BJ (cell line): ENCODE measurements around the gene LRRK2. TPM values are rescaled to one million over a fixed set of nuclear protein-coding genes. Genes with fewer than 3 reads are reported as not detected.

Source experiments
- CTCF ChIA-PET: fragments of 350-600 bp; formaldehyde crosslinking; extraction: SDS; loops from one replicate; lab custom pipeline; 2021; ENCODE audit warnings: antibody characterized with exemption, inconsistent platforms; lab: Yijun Ruan, JAX
- POLR2A ChIA-PET: fragments of 300-600 bp; sonication (Branson Sonifier 250); formaldehyde crosslinking; extraction: SDS; loops from one replicate; lab custom pipeline; 2021; ENCODE audit warnings: antibody characterized with exemption; lab: Charles Lee
- DNase-seq: peaks from one replicate; pipeline ENCODE4 v3.0.0-alpha.2; 2011; ENCODE audit warnings: low read depth
- H3K27me3 ChIP-seq: 2 replicates; pipeline ENCODE4 v1.6.0; 2011; ENCODE audit warnings: low read length; ENCODE audit not compliant: control insufficient read depth, insufficient read depth
- H3K36me3 ChIP-seq: 2 replicates; pipeline ENCODE4 v1.5.1; 2011; ENCODE audit warnings: low read length; ENCODE audit not compliant: control insufficient read depth, insufficient read depth
- H3K4me3 ChIP-seq: 2 replicates; pipeline ENCODE4 v1.5.1; 2011; ENCODE audit warnings: low read depth, mild to moderate bottlenecking, control low read depth, low read length
- CTCF ChIP-seq: IDR thresholded peaks from 2 replicates; pipeline ENCODE4 v1.5.1; 2011; ENCODE audit warnings: low read depth, mild to moderate bottlenecking, control low read depth, inconsistent platforms, low read length, moderate library complexity; ENCODE audit not compliant: insufficient read depth
- polyA plus RNA-seq: library from polyadenylated mRNA; depleted of rRNA; stranded (reverse); fragments of >200 nt; gene quantifications from 2 replicates; pipeline ENCODE4 v1.2.3, GENCODE V29; 2011; rRNA removed

LRRK2 gene
- polyA plus RNA-seq, 1 experiment, result 1.5 TPM

DNA sequence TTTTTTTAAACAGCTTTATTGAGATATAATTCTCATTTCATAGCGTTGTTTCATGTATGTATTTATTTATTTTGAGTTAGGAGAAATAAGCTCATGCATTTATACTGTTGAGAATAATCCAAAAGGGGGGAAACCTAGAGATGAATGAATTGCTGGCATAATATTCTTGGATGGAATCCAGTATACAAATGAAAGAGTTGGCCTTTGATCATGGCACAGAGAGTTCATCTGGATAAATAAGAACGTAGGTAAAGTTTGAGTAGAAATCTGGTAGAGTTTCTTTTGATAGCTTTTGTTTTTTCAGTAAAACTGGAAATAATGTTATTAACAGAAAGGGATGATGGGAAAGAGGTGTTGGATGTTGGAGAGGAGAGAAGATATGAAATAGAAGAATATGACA, 166.2 kb downstream of the LRRK2 start:
- DNase-seq, result no peak
- Histone ChIP-seq H3K36me3 (no peaks in the 10 kb centered on the region), H3K27me3 (no peaks in the 10 kb centered on the region), H3K4me3 (no peak overlapping the region)
- ChIA-PET POLR2A (no interaction called here), CTCF (interaction anchor here (3.2 kb wide), 1 partner anchor 15 kb away, joined by 8 read pairs; no protein-coding TSS in a partner anchor)
- no peak for TF ChIP-seq CTCF

GRCh38 chr12:40393026-40393425, 168.2 kb downstream of the LRRK2 start:
- no peak for DNase-seq
- H3K36me3 ChIP-seq, result no peaks in the 10 kb centered on the region
- ChIA-PET CTCF (no interaction called here), POLR2A (no interaction called here)
- TF ChIP-seq CTCF, result no peak
- H3K4me3 ChIP-seq, result no peak overlapping the region
- H3K27me3 ChIP-seq, result no peaks in the 10 kb centered on the region

GRCh38 chr12:40399656-40400055, 174.9 kb downstream of the LRRK2 start:
- no peak for TF ChIP-seq CTCF
- Histone ChIP-seq H3K4me3 (no peak overlapping the region), H3K36me3 (no peaks in the 10 kb centered on the region), H3K27me3 (no peaks in the 10 kb centered on the region)
- CTCF ChIA-PET, result no interaction called here
- POLR2A ChIA-PET, result no interaction called here
- DNase-seq, result no peak

DNA sequence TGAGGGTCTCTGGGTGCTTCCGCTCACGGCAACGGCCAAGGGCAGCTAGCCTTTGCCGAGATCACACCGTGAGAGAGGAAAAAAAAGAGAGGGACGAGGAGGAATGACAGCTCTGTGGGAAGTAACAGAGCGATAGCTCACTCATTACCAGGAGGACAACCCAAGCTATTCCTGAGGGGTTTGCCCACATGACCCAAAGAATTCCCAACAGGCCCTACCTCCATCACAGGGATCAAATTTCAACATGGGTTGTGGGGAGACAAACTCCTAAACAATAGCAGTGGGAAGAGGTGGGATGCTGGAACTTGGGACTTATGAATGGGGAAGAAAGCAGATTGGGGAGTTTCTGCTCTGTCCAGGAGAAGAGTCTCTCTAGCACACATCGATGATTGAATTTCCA, 180.6 kb downstream of the LRRK2 start:
- H3K4me3 ChIP-seq, result no peak overlapping the region
- H3K27me3 ChIP-seq, result no peaks in the 10 kb centered on the region
- ChIA-PET POLR2A (no interaction called here), CTCF (no interaction called here)
- no peak for DNase-seq
- no peak for TF ChIP-seq CTCF
- no peaks in the 10 kb centered on the region for H3K36me3 ChIP-seq

Other genes with a start within 250 kb of the LRRK2 start
- 1.2 and 2.8 TPM in 2 replicates for gene SLC2A13, start 118.9 kb upstream of the LRRK2 start, polyA plus RNA-seq